Stomach (tissue), 9 donors: Measurements from ENCODE around the gene IPO13. TPM values are rescaled to one million over a fixed set of nuclear protein-coding genes. Genes with fewer than 3 reads are reported as not detected.

ENCODE experiments used
- DNase-seq, 2 donors: peaks; one replicate each; pipeline versions ENCODE4 v3.0.0 to v3.0.0-alpha.2; 2013 to 2019
- H3K27ac ChIP-seq, 5 donors: fragments of 200-600 bp in 4 of 5; sonication (generic) in 4 of 5; one replicate each; pipeline ENCODE4 v1.5.1; 2013 to 2019; ENCODE audit warnings: mild to moderate bottlenecking in 1 of 5, moderate library complexity in 1 of 5
- H3K27me3 ChIP-seq, 3 donors: fragments of 200-600 bp; sonication (generic); one replicate each; pipeline ENCODE4 v1.5.1; 2017 to 2019; ENCODE audit warnings: mixed run types in 1 of 3
- H3K36me3 ChIP-seq, 4 donors: fragments of 200-600 bp; sonication (generic); 1 replicate in 3 of 4; 2 replicates in 1 of 4; pipeline ENCODE4 v1.5.1; 2016 to 2019
- H3K4me1 ChIP-seq, 4 donors: fragments of 200-600 bp; sonication (generic); one replicate each; pipeline ENCODE4 v1.5.1; 2016 to 2019
- H3K4me3 ChIP-seq, 4 donors: fragments of 200-600 bp; sonication (generic) in 3 of 4; one replicate each; pipeline ENCODE4 v1.5.1; 2016 to 2019; ENCODE audit warnings: mild to moderate bottlenecking in 1 of 4
- H3K9me3 ChIP-seq, 4 donors: fragments of 200-600 bp; sonication (generic); one replicate each; pipeline ENCODE4 v1.5.1; 2016 to 2019
- CTCF ChIP-seq, 7 experiments: fragments of 450-650 bp in 4 of 7; fragments of 200-600 bp in 3 of 7; sonication (generic) in 3 of 7; IDR thresholded peaks; one replicate each; pipeline ENCODE4 v1.5.1; 2016 to 2019; ENCODE audit warnings: antibody characterized with exemption in 7 of 7, control low read depth in 2 of 7, mild to moderate bottlenecking in 1 of 7
- EP300 ChIP-seq: sonication (generic); formaldehyde crosslinking; IDR thresholded peaks from one replicate; pipeline ENCODE4 v1.6.1; 2017; ENCODE audit warnings: antibody characterized with exemption
- POLR2A ChIP-seq, 4 donors: fragments of 450-650 bp; IDR thresholded peaks; one replicate each; pipeline ENCODE4 v1.6.1; 2016; ENCODE audit warnings: antibody characterized with exemption in 4 of 4, control low read depth in 2 of 4, mild to moderate bottlenecking in 1 of 4, moderate library complexity in 1 of 4
- POLR2AphosphoS5 ChIP-seq, 3 donors: sonication (generic); formaldehyde crosslinking; IDR thresholded peaks; one replicate each; pipeline ENCODE4 v1.6.1; 2016; ENCODE audit warnings: antibody characterized with exemption in 3 of 3
- WGBS, 5 donors: extraction: QIAGEN DNeasy Blood & Tissue Kit in 3 of 5; methylation state at CpG; one replicate each; pipeline versions ENCODE4 v1.1.5 to v1.1.7; 2013 to 2018; 5-methylcytosine and 5-hydroxymethylcytosine counted together
- intact Hi-C: fragments of 100-400 bp; cut with DNase I; formaldehyde crosslinking; loops from one replicate; pipeline ENCODE4 v1.15.1; 2023; ENCODE audit warnings: low total_unique reads
- polyA plus RNA-seq, 3 donors: library from polyadenylated mRNA; stranded (reverse); fragments of 200-250 nt; gene quantifications; one replicate each; pipeline ENCODE4 v1.2.3, GENCODE V29; 2013
- total RNA-seq, 5 donors: library from RNA; depleted of rRNA; stranded (reverse); fragments of >200 nt; gene quantifications; one replicate each; pipeline versions ENCODE4 v1.1.0 to v1.2.3, GENCODE V29; 2014 to 2016
- donor health status: healthy with polysubstance abuse.
- donor health status: Bipolar disorder and iron deficiency.
- donor health status: healthy.

Gene IPO13
- total and polyA plus RNA-seq, 8 donors = 6.2 to 54.5 (median 16.9) TPM

- DNase-seq = no peak
- Histone ChIP-seq H3K4me3 (no peak overlapping the region), H3K27me3 (no peaks in the 10 kb centered on the region), H3K9me3 (no peaks in the 10 kb centered on the region), H3K27ac (no peak overlapping the region), H3K36me3 (peaks cover 37 to 93% (median 91%) of the 10 kb centered on the region in 4 donors), H3K4me1 (no peaks in the 10 kb centered on the region)
- no peak for TF ChIP-seq CTCF (IDR thresholded peaks at IDR 0.05)
- no peak for TF ChIP-seq EP300
- TF ChIP-seq POLR2A (IDR thresholded peaks at IDR 0.05) = no peak
- no peak for TF ChIP-seq POLR2AphosphoS5 (IDR thresholded peaks at IDR 0.05)
- intact Hi-C loops = no loop called here
- WGBS, 5 donors = 73 to 93% (median 87%) methylated on average over 3 of the region's 3 CpGs
Measured at GRCh38 chr1:43961692-43962091, 14.9 kb downstream of the IPO13 start.

- no peaks in the 10 kb centered on the region for H3K4me1 ChIP-seq
- H3K9me3 ChIP-seq = no peaks in the 10 kb centered on the region
- DNase-seq = no peak
- WGBS, 5 donors = 86 to 95% (median 92%) methylated on average over 2 of the region's 2 CpGs
- intact Hi-C loops = no loop called here
- TF ChIP-seq EP300 (no peak), POLR2A (IDR thresholded peaks at IDR 0.05) (no peak), CTCF (IDR thresholded peaks at IDR 0.05) (no peak), POLR2AphosphoS5 (IDR thresholded peaks at IDR 0.05) (no peak)
- H3K27me3 ChIP-seq = no peaks in the 10 kb centered on the region
- H3K36me3 ChIP-seq = peaks cover 37 to 93% (median 91%) of the 10 kb centered on the region in 4 donors
- H3K4me3 ChIP-seq = no peak overlapping the region
- H3K27ac ChIP-seq = no peak overlapping the region
Measured at GRCh38 chr1:43962324-43962723, 15.6 kb downstream of the IPO13 start.

- H3K27me3 ChIP-seq = no peaks in the 10 kb centered on the region
- DNase-seq = no peak
- no peak overlapping the region for H3K27ac ChIP-seq
- H3K4me1 ChIP-seq = no peaks in the 10 kb centered on the region
- H3K36me3 ChIP-seq = peaks cover 33 to 91% (median 89%) of the 10 kb centered on the region in 4 donors
- intact Hi-C loops = no loop called here
- H3K4me3 ChIP-seq = no peak overlapping the region
- 88 to 97% (median 93%) methylated on average over 3 of the region's 3 CpGs for WGBS, 5 donors
- TF ChIP-seq POLR2A (IDR thresholded peaks at IDR 0.05) (no peak), CTCF (IDR thresholded peaks at IDR 0.05) (no peak), EP300 (no peak), POLR2AphosphoS5 (IDR thresholded peaks at IDR 0.05) (no peak)
- no peaks in the 10 kb centered on the region for H3K9me3 ChIP-seq
Measured at GRCh38 chr1:43963006-43963405, 16.3 kb downstream of the IPO13 start.

GRCh38 chr1:43963890-43964289, 17.1 kb downstream of the IPO13 start:
- intact Hi-C loops = no loop called here
- no peaks in the 10 kb centered on the region for H3K9me3 ChIP-seq
- peaks cover 27 to 82% (median 80%) of the 10 kb centered on the region in 4 donors for H3K36me3 ChIP-seq
- no peak for DNase-seq
- no peak overlapping the region for H3K4me3 ChIP-seq
- H3K27ac ChIP-seq = no peak overlapping the region
- TF ChIP-seq CTCF (IDR thresholded peaks at IDR 0.05) = no peak
- TF ChIP-seq POLR2AphosphoS5 (IDR thresholded peaks at IDR 0.05) = no peak
- TF ChIP-seq EP300 = no peak
- no peak for TF ChIP-seq POLR2A (IDR thresholded peaks at IDR 0.05)
- no peaks in the 10 kb centered on the region for H3K27me3 ChIP-seq
- WGBS, 5 donors = 81 to 93% (median 86%) methylated on average over 5 of the region's 5 CpGs
- H3K4me1 ChIP-seq = no peaks in the 10 kb centered on the region
